Fibroblast of the conjunctiva (primary cell): ENCODE results near the gene KBTBD6.
"Not testable (repeated sequence)": the region's sequence is repeated elsewhere in the genome, so short reads cannot be mapped to it uniquely, and the experiment has no call there.

Experiments used
- DNase-seq: peaks from one replicate; pipeline ENCODE4 v3.0.0-alpha.2; 2010; ENCODE audit warnings: low read depth

Gene KBTBD6

DNA sequence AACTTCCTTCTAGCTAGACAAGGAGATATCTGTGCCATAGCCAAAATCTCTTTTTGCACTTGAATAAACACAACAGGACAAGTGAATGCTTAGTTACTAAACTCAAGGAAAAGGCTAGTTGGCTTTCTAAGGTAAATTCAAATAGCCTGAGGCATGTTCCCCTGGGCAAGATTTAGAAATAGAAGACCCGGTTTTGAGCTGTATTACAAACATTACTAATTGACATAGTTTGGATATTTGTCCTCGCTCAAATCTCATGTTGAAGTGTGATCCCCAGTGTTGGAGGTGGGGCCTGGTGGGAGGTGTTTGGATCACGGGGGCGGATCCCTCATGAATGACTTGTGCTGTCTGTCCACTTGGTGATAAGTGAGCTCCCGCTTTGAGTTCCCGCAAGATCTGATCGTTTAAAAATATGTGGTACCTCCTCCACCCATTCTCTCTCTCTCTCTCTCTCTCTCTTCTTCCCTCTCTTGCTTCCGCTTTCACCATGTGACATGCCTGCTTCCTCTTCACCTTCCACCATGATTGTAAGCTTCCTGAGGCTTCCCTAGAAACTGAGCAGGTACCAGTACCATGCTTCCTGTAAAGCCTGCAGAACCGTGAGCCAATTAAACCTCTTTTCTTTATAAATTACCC is 3.9 kb upstream of the KBTBD6 start:
- no peak for DNase-seq

DNA sequence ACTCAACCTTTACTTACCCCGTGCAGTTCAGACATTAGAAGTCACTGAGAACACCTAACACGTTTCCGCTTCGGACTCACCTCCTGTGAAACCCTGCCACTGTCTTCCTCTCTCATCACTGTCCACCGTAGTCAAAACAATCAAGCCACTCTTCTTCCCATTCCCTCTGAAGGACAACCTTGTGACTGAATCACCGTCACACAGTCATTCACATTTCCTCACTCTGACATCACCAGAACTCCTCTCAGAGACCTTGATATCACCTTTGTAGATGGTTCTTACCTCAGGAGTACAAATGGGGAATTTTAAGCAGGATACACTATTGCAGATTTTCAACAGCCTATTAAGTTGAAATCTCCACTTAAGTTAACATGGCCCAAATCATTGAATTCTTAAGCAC is 1.3 kb upstream of the KBTBD6 start:
- no peak for DNase-seq

DNA sequence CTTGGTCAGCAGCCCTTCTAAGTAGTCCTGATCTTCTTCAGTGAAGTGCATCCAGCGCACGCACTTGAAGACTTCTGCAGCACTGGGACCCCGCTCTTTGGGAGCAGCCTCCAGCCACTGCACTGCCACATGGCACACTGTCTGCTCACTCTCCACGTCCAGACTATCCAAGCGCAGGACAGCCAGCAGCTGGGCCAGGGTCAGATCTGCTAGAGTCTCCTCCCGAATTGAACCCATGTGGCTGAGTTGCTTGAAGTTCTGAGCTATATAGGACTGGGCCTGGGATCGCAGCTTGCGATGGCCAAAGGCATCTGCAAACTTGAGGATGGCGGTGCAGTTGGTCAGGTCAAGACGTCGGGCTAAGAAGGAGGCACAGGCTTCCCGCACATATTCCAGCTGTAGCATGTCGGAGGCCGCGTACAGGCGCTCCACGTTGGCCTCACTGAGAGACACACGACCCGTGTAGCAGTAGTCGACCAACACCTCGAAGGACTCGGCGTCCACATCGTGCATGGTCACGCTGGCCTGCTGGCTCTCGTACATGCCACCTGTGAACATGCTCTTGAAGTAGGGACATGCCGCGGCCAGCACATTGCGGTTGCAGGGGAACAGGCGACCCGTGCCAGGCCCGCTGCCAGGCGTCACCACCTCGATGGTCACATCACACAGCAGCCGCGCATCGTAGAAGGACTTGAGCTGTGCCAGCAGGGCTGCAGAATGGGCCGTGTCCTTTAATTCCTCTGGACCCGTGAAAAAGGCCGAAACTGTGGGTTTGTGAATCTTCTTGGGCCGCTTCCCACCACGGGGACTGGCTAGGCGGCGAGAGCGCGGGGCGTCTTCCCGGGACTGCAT is 716 bp downstream of the KBTBD6 start:
- DNase-seq, result not testable (repeated sequence)

DNA sequence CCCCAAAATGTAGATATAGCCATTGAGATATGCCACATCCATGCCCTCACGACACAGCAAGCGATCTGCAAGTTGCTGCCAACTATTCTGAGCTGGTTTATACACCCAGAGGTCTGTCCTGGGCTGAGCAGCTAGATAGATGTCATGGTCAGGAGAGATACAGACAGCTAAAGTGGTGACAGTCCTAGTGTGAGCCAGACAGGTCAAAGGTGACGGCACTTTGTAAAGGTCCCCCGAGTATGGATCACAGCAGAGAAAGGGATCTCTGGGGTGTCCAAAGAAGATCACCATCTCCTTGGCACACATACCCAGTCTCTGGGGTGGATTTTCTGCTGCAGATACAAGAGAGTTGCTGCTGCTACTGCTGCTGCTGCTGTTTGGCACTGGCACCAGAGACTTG is 1.4 kb downstream of the KBTBD6 start:
- not testable (repeated sequence) for DNase-seq

DNA sequence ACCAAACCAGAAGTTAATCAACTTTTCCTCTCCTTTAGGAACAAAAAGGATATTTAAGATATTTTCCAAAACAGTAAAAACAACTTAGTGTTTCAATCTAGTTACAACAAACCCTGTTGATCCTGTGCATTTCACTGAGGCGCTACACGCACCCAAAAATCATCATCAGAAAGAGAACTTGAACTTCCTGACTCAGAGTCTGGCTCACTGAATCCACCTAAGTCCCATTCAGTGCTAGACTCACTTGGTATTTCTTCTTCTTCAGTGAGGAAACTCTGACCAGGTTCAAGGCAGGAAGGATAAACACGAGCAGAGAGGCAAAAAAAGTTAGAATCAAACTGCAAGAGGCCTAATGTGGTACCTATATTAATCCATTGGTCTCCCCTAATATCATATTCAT is 2.2 kb downstream of the KBTBD6 start:
- DNase-seq, result no peak

DNA sequence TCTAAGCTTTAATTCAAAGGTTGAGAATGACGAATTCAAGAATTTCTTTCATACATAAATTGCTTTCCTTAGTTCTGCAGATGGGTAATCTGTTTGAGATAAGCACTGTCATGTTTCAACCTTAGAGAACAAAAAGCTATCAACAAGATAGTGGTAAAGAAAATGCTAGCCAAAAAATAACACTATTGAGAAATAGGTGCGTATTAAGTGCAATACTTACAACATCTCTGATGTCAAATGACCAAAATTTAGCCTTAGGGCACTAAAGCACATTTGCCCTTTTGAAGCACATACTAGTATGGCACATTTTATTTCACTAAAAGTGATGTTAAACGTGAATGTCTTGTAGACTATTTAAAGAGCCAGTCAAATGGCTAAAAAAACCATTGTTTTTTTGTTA is 4.9 kb downstream of the KBTBD6 start:
- no peak for DNase-seq

DNA sequence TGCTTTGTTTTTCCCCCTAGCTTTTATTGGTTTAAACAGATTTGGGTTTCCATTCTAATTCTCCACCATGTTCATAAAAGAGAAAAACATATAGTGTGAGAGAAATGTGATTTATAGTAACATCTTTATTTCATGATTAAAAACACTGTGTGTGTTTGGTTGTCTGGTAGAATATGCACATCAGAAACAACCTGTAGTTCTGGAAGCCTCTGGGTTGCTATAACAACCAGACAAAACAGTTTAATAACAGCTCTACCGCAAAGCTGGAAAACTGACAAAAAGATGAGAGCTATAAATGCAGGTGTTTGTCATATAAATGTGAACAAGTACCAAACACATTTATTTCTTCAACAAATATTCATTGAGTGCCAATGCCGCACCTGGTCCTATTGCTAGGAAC is 9.8 kb downstream of the KBTBD6 start:
- DNase-seq, result no peak

DNA sequence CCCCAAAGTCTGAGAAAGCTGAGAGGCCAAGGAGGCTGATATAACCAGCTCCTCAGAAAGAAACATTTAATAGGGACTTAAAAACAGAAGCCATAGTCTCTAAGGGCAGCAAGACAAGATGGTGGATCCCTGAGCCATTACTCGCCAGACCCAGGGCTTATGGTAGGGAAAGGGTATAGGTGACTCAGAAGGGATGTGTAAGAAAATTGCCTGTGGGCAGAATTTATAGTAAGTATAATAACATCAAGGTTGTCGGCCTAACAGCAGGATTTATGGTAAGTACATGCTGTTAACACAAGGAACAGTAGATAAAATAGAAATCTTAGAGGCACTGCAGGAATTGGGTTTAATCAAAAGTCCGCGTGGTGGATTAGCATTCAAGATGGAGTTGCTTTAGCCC is 14.7 kb downstream of the KBTBD6 start:
- no peak for DNase-seq

DNA sequence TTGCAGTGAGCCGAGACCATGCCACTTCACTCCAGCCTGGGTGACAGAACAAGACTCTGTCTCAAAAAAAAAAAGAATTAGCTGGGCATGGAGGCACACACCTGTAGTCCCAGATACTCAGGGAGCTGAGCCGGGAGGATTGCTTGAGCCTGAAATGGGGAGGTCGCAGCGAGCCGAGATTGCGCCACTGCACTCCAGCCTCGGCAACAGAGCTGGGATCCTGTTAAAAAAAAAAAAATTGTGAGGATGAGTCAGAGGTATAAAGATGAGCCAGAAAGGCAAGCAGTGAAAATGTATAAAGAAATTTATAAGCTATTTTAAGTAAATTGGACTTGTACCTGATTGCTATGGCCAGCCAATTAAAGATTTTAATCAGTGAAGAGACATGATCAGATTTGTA is 21.1 kb downstream of the KBTBD6 start:
- DNase-seq, result peak; percentile 9

DNA sequence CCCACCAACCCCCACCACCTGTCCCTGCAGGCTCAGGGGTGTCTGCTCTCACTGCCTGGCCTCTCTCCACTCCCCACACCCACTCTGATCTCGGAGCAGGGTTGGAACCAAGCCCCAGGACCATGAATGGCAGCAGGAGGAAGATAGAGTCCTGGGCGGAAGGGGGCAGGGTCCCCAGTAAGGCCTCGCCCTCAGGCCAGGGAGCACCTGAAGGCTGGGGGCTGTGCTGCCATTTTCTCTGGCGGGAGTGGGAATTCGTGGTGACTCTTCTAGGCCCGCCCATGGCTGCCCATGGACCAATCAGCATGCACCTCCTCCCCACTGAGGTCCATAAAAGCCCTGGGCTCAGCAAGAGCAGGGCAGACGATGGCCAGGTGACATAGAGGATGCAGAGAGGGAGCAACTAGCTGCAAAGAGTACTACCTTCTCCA is 25.0 kb downstream of the KBTBD6 start:
- no peak for DNase-seq

DNA sequence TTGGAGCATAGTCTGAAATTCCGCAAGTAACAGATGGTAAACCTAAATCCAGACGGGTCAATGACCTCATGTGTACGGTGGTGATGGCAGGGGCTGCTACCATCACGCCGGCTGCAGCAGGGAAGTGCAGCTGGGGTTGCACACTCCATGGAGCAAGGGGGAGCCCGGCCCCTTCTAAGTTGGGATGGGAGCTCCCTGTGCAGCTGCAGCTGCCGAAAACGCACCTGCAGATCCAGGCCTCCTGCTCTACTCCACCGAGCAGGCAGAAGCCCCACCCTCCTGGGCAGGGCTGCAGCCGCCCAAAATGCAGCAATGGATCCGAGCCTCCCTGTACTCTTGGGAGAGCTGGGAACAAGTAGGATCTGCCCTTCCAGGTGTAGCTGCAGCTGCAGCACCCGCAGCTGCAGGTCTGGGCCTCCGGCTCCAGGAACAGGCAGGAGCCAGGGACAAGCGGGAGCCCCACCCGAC is 25.5 kb downstream of the KBTBD6 start:
- no peak for DNase-seq

DNA sequence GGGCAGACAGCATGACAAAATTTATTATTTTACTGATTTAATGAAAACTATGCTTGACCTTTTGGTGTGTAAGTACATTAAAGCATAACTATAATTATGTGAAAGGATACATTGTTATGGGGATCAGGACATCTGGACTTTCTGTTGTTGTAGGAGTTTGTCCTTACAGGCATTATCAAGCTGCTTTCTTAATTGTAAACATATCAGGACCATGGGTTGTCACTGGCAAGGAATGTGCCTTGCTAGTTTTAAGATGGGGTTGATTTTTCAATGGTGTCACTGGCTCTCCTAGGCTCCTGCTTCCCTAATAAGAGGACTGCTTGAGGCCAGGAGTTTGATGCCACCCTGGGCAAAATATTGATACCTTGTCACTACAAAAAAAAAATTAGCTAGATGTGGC is 32.6 kb downstream of the KBTBD6 start:
- no peak for DNase-seq

DNA sequence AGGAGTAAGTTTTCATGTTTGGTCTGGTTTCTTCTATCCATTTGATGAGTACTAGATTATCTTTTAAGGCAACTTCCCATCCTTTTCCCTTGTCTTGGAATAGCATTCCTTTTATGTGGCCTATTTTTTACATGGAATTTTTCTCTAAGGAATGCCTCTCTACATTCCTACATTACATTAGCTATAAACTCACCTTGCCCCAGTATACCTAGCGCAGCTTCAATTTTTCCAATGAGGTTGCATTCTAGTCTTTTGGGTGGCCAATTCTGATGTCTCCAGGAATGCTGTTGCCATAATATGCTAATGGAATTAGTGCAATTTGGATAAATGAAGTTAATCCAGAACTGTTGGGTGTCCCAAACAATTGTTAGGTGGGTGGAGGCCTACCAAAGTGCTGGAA is 33.8 kb downstream of the KBTBD6 start:
- DNase-seq, result no peak

DNA sequence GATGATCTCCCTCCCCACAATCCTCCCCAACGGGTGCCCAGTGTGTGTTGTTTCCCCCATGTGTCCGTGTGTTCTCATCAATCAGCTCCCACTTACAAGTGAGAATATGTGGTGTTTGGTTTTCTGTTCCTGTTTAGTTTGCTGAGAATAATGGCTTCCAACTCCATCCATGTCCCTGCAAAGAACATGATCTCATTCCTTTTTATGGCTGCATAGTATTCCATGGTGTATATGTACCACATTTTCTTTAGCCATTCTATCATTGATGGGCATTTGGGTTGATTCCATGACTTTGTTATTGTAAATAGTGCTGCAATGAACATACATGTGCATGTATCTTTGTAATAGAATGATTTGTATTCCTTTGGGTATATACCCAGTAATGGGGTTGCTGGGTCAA is 36.9 kb downstream of the KBTBD6 start:
- not testable (repeated sequence) for DNase-seq

DNA sequence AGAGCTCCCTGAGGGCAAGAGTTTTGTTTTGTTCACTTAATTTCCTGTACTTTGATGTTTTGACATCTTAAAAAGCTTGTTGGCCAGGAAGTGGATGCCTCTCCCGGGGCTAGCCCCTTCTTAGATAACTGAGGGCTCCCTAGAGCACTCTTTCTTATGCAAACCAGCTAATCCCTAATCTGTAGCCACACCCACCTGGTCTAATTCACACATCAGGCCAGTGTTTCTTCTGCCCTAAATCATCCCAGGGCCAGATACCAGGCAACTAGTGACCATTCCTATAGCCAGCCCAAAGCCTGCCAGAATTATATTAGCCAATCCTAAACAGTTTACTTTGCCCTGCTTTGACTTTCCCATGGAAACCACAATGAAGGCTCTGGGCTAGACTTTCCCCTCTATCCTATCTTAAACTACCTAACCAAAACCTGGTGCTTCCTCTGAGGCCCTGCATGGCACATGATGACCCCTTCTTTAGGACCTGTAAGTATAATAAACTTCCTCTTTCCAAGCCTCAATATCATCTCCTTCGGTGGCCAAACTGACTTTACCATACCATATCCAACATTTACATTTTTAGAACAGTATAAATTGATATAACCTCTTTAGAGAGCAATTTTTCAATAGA is 46.5 kb downstream of the KBTBD6 start:
- DNase-seq, result no peak

DNA sequence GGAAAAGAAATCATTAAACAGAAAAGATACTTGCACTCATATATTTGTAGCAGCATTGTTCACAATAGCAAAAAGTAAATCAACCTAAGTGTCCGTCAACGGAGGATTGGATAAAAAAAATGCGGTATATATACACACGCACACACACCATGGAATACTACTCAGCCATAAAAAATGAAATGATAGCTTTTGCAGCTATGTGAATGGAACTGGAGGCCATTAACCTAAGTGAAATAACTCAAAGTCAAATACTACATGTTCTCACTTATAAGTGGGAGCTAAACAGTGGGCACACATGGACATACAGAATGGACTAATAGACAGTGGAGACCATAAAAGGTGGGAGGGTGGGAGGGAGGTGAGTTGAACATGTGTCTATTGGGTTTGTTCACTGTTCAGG is 52.9 kb downstream of the KBTBD6 start:
- DNase-seq, result no peak
